Epithelial cell of prostate (primary cell): ENCODE results near the gene MEGF11.

Experiments used
- DNase-seq: peaks from one replicate; pipeline ENCODE4 v3.0.0-alpha.2; 2011; ENCODE audit warnings: low read depth, low spot score
- H3K27ac ChIP-seq: fragments of 450-650 bp; 2 replicates; pipeline ENCODE4 v1.5.1; 2017; ENCODE audit warnings: mild to moderate bottlenecking

Gene MEGF11

DNA sequence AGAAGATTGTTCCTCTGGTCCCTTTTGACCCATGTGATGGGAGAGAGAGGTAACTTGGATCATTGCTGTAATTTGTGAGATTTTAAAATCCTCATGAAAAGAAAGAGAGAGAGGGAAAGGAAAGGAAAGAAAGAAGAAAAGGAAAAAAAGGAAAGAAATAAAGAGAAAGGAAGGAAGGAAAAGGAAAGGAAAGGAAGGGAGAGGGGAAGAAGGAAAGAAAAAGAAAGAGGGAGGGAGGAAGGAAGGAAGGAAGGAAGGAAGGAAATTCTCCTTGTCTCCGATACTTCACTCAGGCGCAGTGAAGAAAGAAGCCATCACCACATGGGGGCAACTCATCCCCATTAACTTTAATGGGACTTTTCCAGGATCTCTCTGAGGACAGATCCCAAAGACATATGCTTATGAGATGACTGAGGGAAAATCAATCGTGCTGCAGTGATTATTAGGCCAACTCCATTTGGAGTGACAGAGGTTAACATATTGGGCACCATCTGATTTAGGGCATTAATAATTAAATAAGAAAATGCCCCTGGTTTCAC, 123.0 kb downstream of the MEGF11 start:
- no peak overlapping the region for H3K27ac ChIP-seq
- DNase-seq: no peak

DNA sequence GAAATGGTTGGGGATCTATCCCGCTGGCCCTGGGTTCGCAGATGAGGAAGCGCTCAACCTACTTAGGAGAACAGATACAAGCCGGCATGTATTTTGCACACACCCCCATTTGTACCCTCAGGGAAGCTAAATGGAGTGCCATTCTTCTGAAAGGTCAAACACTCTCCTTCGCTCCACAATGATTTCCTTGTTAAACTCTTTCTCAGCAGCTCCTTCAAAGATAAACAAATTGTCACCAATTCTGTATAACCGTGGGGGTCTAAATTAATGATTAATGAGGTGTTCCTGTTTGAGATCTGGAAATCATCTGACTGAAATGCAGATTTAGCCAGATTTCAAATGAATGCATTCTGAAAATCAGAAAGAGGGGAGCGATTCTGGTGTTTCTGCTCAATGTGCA, 124.0 kb downstream of the MEGF11 start:
- no peak overlapping the region for H3K27ac ChIP-seq
- DNase-seq: no peak

DNA sequence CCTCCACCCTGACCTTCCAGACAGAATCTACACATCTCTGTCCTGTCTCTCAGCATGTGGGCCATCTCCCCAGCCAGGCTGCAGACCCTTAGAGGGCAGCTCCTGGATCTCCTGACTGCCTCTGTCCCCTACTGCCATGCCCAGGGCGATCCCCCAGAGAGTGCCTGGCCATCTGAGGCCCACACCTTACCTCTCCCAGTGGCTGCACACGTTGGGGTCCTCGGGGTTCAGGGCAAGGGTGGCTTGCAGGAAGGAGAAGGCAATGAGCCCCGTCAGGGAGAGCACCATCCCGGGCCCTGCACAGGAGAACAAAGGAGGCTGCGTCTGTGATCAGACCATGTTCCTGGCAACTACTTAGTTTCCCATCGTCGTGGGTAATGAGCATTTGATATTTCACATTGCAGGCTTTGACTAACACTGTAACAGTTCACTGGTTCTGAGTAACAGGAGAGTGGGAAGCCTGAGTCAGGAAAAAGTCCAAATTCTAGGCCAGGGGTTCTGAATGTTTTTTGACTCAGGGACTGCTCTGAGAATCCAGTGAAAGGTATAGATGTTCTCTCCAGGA, 125.4 kb downstream of the MEGF11 start:
- H3K27ac ChIP-seq: no peak overlapping the region
- no peak for DNase-seq

DNA sequence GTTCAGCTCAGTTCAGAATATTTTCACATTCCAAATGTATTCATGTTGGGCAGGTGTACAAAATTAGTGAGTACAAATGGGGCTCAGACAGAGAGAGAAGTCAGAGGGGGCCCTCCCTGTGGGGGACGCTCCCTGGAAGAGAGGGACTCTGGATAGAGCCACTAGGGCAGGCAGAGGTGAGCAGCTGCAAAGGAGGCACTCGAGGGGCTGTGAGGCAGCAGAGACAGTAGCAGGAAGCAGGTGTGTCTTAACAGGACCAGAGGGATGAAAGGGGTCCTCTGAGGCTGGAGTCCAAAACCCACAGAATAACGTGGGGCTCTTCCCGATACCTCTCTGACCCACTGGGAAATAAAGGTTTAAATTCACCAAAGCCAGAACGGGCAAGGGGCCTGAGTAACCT, 127.1 kb downstream of the MEGF11 start:
- DNase-seq: no peak
- no peak overlapping the region for H3K27ac ChIP-seq

DNA sequence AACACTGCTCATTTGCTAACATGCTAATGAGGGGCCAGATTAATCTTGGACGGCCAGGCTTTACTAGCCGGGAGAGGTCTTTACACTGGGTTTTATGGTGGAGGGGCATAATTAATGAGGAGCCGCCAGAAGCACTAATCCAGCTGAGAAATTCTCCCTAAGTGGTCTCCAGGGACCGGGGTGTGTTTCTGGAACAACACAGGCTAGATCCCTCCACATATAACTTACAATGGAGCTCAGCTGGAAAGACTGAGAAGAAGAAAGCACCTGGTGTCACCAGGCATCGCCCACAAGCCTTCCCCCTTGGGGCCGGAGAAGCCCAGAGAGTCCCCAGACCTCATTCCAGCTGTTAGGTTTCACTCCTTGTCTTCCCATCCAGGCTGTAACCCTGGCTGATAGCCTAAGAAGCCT, 127.5 kb downstream of the MEGF11 start:
- DNase-seq: no peak

DNA sequence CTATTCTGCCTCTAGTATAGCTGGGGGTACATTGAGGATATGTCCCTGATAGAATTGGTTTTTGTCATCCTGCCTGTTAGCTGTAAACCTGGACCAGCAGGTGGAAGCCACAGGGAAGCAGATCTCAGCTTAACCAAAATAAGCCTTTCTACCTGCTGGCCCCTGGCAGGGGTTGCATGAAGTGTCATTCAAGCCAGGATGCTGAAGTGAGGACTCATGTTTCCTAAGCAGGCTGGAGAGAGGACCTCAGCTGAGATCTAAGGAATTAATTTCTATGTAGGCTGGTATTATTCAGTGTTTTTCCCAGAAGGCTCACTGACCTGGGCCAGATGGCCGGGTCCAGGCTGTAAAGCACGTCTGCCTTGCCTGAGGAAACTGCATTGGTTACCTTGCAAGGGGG, 128.9 kb downstream of the MEGF11 start:
- DNase-seq: no peak
- H3K27ac ChIP-seq: no peak overlapping the region

More for the DNA sequence above, 127.5 kb downstream of the MEGF11 start:
- no peak overlapping the region for H3K27ac ChIP-seq

DNA sequence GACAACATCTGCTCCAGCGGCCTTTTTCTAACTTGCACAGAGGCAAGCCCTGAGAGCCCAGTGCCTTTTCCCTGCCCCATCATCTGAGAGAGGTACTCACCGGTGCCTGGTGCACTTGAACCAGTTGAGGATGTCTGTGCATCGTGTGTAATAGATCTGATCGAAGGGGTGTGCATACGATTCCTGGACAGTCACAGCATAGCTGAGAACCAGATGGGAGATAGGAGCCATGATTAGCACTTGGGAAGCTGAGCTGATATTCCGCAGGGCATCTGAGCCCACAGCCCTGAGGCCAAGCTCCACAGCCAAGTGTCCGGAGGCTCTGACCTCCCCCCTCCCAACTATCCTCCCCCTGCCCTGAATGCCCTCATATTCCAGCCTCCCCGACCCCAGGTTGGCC, 129.8 kb downstream of the MEGF11 start:
- no peak overlapping the region for H3K27ac ChIP-seq
- no peak for DNase-seq

DNA sequence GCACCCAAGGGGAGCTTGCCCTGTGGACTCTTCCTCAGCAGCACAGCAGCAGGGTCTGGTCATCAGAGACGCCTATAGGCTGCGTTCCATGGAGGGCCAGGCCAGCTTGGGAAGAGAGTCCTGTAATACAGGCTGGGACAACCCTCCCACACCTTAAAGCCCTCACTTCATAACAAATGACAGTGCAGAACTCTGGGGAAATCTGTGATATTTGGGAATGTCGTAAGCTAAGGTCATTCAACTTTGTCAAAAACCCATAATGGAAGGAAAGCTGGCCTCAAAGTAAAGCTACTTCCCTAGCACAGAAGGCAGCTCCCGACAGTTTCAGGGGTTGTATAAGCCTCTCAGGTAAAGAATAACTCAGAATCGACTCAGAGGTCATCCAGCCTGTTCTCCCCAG, 133.1 kb downstream of the MEGF11 start:
- no peak overlapping the region for H3K27ac ChIP-seq
- no peak for DNase-seq

DNA sequence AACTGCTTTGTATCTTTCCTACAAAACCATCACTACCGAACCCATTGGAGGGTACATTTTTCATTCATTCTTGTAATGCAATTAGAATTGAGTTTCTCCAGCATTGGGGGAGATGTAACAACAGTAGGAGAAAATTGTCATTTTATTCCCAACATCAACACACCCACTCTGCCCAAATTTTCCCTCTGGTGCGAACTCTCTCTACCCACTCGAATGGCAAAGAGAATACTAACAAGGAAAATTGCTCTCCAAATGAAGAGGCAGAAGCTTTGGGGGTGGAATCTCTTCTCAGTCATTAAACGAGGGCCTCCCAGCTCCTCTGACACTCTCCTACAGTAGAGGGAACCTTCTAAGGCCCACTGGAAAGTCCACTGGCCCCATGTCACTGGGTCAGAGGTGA, 135.7 kb downstream of the MEGF11 start:
- H3K27ac ChIP-seq: no peak overlapping the region
- DNase-seq: no peak

DNA sequence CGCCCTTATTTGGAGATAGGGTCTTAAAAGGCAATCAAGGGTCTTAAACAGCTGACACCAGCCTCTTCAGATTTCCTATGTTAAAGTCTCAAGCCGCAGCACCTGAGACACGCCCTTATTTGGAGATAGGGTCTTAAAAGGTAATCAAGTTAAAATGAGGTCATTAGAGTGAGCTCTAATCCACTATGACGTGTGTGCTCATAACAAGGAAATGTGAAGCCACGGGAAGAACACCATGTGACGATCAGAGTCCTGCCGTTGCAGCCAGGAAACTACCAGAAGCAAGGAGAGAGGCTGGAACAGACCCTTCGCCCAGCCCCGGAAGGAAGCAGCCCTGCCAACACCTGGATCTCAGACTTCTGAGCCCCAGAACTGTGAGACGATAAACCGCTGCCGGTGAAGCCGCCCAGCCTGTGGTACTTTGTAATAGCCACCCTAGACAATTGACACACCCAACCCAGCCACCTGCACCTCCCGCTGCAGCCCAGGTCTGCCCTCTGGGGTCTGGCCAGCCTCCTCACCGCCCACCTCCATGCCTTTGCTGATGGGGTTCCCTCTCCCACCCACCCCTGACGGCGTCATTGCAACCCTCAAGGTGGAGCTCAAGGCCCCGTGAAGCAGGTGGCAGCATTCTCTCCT, 137.9 kb downstream of the MEGF11 start:
- no peak for DNase-seq
- H3K27ac ChIP-seq: no peak overlapping the region

DNA sequence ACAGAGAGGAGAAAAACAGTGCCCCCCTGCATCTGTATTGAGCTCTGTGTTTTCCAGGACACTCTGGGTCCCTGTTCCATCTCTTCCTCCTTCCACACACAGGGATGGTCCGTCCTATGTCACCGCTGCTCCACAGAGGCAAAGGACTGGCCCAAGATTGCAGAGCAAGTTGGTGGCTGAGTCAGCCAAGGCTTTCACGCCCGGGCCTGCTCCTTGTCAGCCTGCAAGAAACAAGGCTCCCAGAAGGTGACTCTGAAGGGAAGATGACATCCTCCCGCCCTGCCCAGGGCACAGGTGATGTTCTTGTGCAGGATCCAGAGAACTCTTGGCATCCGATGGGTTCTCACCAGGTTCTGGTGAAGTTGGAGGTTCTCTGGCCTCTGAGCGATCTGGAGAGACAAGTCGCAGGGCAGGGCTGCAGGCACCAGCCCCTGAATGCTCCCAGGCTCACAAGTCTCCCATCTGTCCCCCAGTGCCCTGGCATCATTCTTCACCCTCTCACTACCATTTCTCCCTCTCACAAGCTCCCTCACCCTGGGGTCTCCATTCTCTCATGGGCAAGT, 138.6 kb downstream of the MEGF11 start:
- no peak for DNase-seq
- no peak overlapping the region for H3K27ac ChIP-seq

DNA sequence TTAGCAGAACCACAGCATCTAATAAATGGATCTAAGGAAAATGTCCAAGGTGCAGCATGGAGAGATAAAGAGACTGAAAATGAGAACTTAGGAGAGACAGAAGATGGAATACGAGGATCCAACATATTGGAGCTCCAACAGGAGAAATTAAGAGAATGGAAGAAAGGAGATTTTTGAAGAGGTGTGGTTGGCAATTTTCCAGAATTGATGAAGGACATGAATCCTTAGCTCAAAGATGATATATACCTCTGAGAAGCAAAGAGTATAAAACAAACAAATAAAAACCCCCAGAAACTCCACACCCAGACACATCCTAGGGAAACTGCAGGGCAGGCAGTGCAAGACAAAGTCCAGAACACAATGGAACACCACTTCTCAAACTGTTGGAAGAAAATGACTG, 141.2 kb downstream of the MEGF11 start:
- H3K27ac ChIP-seq: no peak overlapping the region
- DNase-seq: no peak

DNA sequence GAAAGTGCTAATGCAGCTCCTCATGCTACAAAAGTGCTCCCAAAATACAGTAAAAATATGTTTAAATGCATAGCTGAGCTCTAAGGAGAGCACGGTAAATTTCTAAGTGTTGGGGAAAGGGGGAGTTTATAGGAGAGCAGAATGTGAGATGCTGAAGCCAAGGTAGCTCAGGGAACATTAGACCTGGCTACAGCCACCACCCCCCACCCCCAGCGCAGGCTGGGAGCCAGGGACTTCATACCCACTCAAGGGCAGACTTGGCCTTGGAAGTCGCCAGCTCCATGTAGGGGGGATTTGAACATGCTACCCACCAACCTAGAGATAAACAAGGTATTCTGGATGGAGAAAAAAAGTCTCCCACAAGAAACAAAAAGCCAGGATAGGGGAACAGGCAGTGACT, 142.2 kb downstream of the MEGF11 start:
- no peak for DNase-seq
- H3K27ac ChIP-seq: no peak overlapping the region

DNA sequence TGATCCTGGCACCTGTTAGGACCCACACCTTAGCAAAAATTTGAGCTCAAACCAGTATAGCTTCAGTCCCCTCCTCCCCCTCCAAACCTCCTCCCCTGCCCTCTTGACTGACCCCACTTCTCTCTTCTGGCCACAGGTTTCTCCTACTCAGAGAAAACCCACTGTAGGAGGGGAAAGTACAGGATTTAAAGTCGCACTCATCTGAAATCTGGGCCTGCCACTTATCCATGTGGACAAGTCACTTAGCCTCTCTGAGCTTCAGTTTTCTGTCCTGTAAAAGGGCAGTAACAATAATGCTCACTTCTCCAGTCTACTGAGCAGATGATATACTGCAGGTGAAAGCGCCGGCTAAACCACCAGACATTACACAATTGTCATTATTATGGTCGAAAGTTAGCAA, 142.7 kb downstream of the MEGF11 start:
- H3K27ac ChIP-seq: no peak overlapping the region
- no peak for DNase-seq

DNA sequence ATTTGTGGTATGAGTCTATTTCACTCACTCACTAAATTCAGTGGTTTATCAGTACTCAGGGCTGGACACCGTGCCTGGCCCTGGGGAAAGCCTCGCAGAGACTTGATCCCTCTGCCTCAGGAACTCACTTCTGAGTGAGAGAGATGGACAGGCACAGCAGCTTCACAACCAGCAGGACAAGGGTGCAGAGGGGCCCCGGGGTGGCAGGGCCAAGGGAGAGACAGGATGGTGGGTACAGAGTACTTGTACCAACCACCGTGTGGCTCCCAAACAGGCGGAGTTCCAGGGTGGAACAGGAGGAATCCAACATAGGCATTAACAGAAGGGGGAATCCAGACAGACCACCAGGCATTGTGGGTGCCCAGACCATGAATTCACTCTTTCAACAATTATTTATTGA, 143.7 kb downstream of the MEGF11 start:
- no peak overlapping the region for H3K27ac ChIP-seq
- DNase-seq: no peak

DNA sequence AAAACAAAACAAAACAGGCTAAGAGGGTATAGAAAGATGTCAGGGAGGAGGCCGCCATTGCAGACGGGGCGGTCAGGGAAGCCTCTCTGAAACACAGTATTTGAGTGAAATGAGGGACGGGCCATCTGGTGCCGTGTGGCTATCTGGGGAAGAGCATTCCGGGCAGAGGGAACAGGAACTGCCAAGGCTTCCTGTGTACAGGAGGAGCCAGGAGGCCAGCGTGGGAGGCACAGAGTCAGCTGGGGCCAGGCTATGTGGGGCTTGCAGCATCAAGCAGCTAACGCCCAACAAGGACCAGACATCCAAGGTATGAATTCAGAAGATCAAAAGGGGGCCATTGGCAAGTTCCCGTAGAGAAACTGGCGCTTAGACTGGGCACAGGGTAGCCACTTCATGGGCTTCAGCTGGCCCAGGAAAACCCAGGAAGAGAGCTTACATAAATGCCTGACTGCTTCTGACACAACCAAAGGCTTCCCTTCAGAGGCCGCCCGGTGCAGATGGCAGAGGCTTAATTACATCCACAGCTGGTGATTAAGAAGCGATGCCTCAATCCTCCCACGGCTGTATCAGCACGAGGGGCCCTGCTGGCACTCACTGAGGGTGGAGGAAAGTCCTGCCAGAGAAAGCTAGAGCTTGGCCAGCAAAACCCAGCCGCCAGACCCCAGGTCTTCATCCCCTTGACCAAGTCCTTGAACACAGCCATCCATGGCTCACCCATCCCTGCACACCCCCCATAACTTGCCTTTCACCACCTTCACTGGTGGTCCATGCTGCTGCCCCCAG, 144.9 kb downstream of the MEGF11 start:
- no peak overlapping the region for H3K27ac ChIP-seq
- no peak for DNase-seq

DNA sequence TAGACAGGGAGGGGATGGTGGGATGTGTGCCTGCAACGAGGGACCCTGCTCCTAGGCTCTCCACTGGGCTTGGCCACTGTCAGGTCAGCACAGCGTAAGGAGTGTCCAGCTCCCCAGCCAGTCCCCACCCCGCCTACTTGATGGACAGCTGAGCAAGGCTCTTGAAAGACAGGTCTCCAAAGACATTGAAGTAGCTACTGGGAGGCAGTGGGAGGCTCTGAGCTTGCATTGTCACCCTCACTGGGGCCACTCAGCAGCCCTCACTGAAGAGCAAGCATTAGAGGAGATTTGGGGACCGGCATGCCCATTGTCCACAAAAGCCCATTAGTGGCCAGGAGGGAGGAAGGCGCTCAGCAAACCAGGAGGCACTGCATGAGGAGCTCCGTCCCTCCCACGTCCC, 146.5 kb downstream of the MEGF11 start:
- H3K27ac ChIP-seq: no peak overlapping the region
- no peak for DNase-seq

DNA sequence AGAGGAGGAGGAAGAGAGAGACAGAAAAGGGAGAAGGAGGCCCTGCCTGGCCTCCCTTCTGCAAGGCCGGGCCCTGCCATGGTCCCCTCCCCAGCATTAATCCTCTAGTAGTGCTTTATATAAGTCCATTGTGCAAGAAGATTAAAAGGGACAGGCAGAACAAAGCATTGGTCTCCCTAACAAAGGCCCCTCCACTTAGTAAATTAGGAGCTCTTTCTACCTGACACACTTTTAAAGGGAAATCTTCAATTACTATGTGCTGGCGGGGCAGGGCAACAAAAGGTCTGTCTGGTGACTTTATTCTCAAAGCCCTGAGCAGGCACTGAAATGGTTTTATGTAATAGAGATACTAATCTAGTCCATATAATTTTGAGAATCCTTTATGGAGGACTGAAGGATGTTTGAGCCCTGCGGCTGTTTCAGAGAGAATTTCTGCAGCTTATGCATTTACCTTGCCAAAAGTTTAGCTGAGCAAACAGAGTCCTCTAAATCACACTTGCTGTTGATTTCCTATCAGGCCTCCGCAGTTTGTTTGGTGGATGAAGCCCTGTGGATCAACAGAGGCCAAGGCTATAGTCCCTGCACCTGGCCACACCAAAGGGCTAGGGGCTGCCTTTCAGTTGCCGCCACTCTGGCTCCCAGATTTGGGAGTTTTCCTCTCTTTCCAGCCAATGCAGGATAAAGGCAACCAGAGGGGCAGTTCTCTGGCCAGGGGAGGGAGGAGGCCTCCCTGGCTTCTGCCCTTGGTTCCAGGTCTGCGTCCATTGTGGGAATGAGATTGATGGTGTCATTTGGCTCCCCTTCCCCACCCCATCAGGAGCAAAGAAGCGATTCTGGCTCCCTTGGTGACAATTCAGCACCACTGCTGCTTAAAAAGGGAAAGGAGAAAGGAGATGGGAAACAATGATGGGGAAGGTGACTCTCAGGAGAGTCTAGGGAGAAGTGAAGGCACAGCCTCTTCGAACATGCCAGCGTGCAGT, 148.0 kb downstream of the MEGF11 start:
- DNase-seq: no peak
- H3K27ac ChIP-seq: no peak overlapping the region

DNA sequence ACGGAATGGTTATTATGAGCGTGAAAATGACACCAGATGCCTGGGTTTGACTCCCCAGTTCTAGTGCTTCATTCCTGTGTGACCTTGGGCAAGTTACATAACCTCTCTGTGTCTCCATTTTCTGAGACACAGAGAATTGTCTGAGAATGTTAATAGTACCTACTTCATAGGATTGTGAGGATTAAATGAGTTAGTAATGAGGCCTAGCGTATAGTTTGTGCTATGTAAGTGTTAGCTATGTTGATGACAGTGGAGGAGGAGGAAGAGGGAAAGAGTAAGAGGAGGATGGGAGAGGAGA, 150.3 kb downstream of the MEGF11 start:
- H3K27ac ChIP-seq: no peak overlapping the region
- no peak for DNase-seq

DNA sequence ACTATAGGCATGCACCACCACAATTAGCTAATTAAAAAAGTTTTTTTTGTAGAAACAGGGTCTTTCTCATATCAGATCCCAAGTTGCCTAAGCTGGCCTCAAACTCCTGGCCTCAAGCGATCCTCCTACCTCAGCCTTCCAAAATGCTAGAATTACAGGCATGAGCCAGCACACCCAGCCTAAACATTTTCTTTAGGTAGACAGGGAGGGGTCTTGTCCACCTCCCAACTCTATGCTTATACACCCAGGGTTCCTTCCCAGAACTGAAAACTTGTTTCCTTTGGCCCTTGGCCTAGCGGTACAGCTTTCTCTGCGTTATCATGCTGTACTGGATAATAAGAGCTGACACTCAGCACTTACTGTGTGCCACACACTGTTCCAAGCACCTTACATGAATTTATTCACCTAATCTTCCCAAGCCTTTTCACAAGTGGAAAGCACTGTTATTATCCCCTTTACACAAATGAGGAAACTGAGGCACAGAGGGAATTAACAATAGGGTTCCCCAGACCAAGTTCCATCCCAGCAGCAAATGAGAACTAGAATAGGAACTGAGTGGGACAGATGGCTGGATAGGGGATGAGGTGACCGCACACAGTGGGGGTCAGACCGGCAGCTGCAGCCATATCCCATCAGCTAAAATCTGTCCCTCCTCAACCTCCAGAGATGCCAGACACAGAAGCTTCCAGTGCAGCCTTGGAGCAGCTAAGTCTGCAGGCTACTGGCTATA, 150.8 kb downstream of the MEGF11 start:
- DNase-seq: no peak
- no peak overlapping the region for H3K27ac ChIP-seq
